Mucosa of rectum (tissue), 2 donors: ENCODE data around the gene IGLON5.

Source experiments
- H3K27ac ChIP-seq, 2 donors: one replicate each; pipeline ENCODE4 v1.7.0; 2013; ENCODE audit warnings: inconsistent platforms in 2 of 2, low read depth in 2 of 2, low read length in 2 of 2
- H3K27me3 ChIP-seq, 2 donors: one replicate each; pipeline ENCODE4 v1.7.0; 2013; ENCODE audit warnings: low read length in 2 of 2; ENCODE audit not compliant: control insufficient read depth in 2 of 2, insufficient read depth in 2 of 2
- H3K36me3 ChIP-seq, 2 donors: one replicate each; pipeline ENCODE4 v1.7.0; 2013; ENCODE audit warnings: low read length in 2 of 2; ENCODE audit not compliant: control insufficient read depth in 2 of 2, insufficient read depth in 2 of 2
- H3K4me1 ChIP-seq, 2 donors: one replicate each; pipeline ENCODE4 v1.7.0; 2013; ENCODE audit warnings: low read length in 2 of 2, mild to moderate bottlenecking in 1 of 2; ENCODE audit not compliant: control insufficient read depth in 2 of 2, insufficient read depth in 2 of 2
- H3K4me3 ChIP-seq, 2 donors: one replicate each; pipeline ENCODE4 v1.7.0; 2013; ENCODE audit warnings: low read length in 2 of 2
- H3K9ac ChIP-seq, 2 donors: one replicate each; pipeline ENCODE4 v1.7.0; 2013; ENCODE audit warnings: low read length in 2 of 2, low read depth in 1 of 2, mild to moderate bottlenecking in 1 of 2
- H3K9me3 ChIP-seq, 2 donors: one replicate each; pipeline ENCODE4 v1.7.0; 2013; ENCODE audit warnings: low read length in 2 of 2; ENCODE audit not compliant: control insufficient read depth in 2 of 2
- donor health status: healthy.
- donor health status: Normal muscosa, but diverticular disease.

IGLON5 gene

GRCh38 chr19:51372021-51372648 lies 60.7 kb downstream of the IGLON5 start:
- no peak overlapping the region for H3K9ac ChIP-seq
- H3K4me3 ChIP-seq = peak overlapping the region in 1 of 2 donors; percentile 20
- peaks cover 0 to 6% of the 10 kb centered on the region in 2 donors for H3K4me1 ChIP-seq
- H3K9me3 ChIP-seq = no peaks in the 10 kb centered on the region
- H3K27ac ChIP-seq = peak overlapping the region; percentile 13 to 67
- no peaks in the 10 kb centered on the region for H3K27me3 ChIP-seq
- H3K36me3 ChIP-seq = no peaks in the 10 kb centered on the region

GRCh38 chr19:51372649-51373504 lies 61.4 kb downstream of the IGLON5 start, which contains the start of gene NKG7:
Gene NKG7 (minus strand): TSS chr19:51372654. CDS start chr19:51372535, 119 bp downstream.
- peaks cover 0 to 6% of the 10 kb centered on the region in 2 donors for H3K4me1 ChIP-seq
- no peak within 1 kb of the TSS for H3K9ac ChIP-seq
- no peaks in the 10 kb centered on the region for H3K36me3 ChIP-seq
- H3K9me3 ChIP-seq = no peaks in the 10 kb centered on the region
- no peaks in the 10 kb centered on the region for H3K27me3 ChIP-seq
- peak within 1 kb of the TSS; percentile 13 to 67 for H3K27ac ChIP-seq
- peak within 1 kb of the TSS in 1 of 2 donors; percentile 20 for H3K4me3 ChIP-seq

- Histone ChIP-seq H3K4me1 (no peaks in the 10 kb centered on the region), H3K36me3 (no peaks in the 10 kb centered on the region), H3K27me3 (no peaks in the 10 kb centered on the region), H3K9ac (no peak overlapping the region), H3K4me3 (no peak overlapping the region), H3K27ac (no peak overlapping the region), H3K9me3 (no peaks in the 10 kb centered on the region)
Measured at GRCh38 chr19:51375504-51376221, 64.2 kb downstream of the IGLON5 start.

- Histone ChIP-seq H3K4me3 (no peak overlapping the region), H3K9ac (no peak overlapping the region), H3K4me1 (no peaks in the 10 kb centered on the region), H3K27ac (no peak overlapping the region), H3K9me3 (peaks cover 0 to 3% of the 10 kb centered on the region in 2 donors), H3K27me3 (no peaks in the 10 kb centered on the region), H3K36me3 (no peaks in the 10 kb centered on the region)
Measured at GRCh38 chr19:51377422-51377821, 66.0 kb downstream of the IGLON5 start.

- no peaks in the 10 kb centered on the region for H3K27me3 ChIP-seq
- H3K4me3 ChIP-seq = no peak overlapping the region
- no peaks in the 10 kb centered on the region for H3K4me1 ChIP-seq
- no peak overlapping the region for H3K9ac ChIP-seq
- no peak overlapping the region for H3K27ac ChIP-seq
- H3K9me3 ChIP-seq = peaks cover 0 to 3% of the 10 kb centered on the region in 2 donors
- H3K36me3 ChIP-seq = no peaks in the 10 kb centered on the region
Measured at GRCh38 chr19:51380379-51380778, 68.9 kb downstream of the IGLON5 start.
